ENCODE results near the gene UBAC2. TPM values are rescaled to one million over a fixed set of nuclear protein-coding genes. Genes with fewer than 3 reads are reported as not detected.

UBAC2 gene
- total and polyA plus RNA-seq, 2 of the 4 experiments (the other 2 are of a cell fraction), result 20.8 to 36.3 TPM

GRCh38 chr13:99344610-99345208 lies 144.1 kb downstream of the UBAC2 start:
- no peak overlapping the region for H3K4me3 ChIP-seq (ENCODE audit: insufficient read depth, low read depth, low read length)
- DNase-seq (no peak), ATAC-seq (ENCODE audit: low read depth) (no peak)
- H3K9me3 ChIP-seq (ENCODE audit: control insufficient read depth, insufficient read depth, low read length), result no peaks in the 10 kb centered on the region
- no peak overlapping the region for H3K14ac ChIP-seq (replicated peaks; ENCODE audit: low read depth, low read length)
- H2AFZ ChIP-seq (replicated peaks; ENCODE audit: low read length, poor library complexity), result no peak overlapping the region
- peaks cover 11% of the 10 kb centered on the region for H3K9me1 ChIP-seq (ENCODE audit: insufficient read depth, low read length)
- no peak overlapping the region for H2BK120ac ChIP-seq (ENCODE audit: low read depth, low read length)
- no peak overlapping the region for H4K5ac ChIP-seq (ENCODE audit: low read depth, low read length)
- H2BK5ac ChIP-seq (ENCODE audit: low read depth, low read length, poor library complexity, severe bottlenecking), result no peak overlapping the region
- H3K4me1 ChIP-seq (ENCODE audit: control insufficient read depth, insufficient read depth, low read length), result peaks cover 4% of the 10 kb centered on the region
- POLR2A ChIA-PET (ENCODE audit: unreplicated experiment), result no interaction called here
- H3K27me3 ChIP-seq (ENCODE audit: control insufficient read depth, insufficient read depth, low read length), result no peaks in the 10 kb centered on the region
- no peak overlapping the region for H4K8ac ChIP-seq (ENCODE audit: low read depth in 2 of 2, low read length in 2 of 2)
- H2BK20ac ChIP-seq (ENCODE audit: low read depth, low read length), result no peak overlapping the region
- no peak overlapping the region for H3K4ac ChIP-seq (ENCODE audit: low read depth, low read length)
- H2BK15ac ChIP-seq (ENCODE audit: low read depth, low read length), result no peak overlapping the region
- H3K23ac ChIP-seq (ENCODE audit: low read depth, low read length), result no peak overlapping the region
- no peaks in the 10 kb centered on the region for H3K79me1 ChIP-seq (ENCODE audit: low read depth in 1 of 2, low read length in 2 of 2)
- CTCF ChIA-PET, result interaction anchor here (1.1 kb wide), 1 partner anchor 92 kb away, joined by 3 read pairs; no protein-coding TSS in a partner anchor
- TF ChIP-seq RAD21 (IDR thresholded peaks at IDR 0.05; ENCODE audit: low read length) (no peak), CTCF (conservative IDR thresholded peaks at IDR 0.05; ENCODE audit: low read depth, low read length) (no peak), MAFK (IDR thresholded peaks at IDR 0.05; ENCODE audit: low read depth, low read length) (no peak), CEBPB (IDR thresholded peaks at IDR 0.05; ENCODE audit: low read depth, low read length) (no peak), FOS (IDR thresholded peaks at IDR 0.05; ENCODE audit: low read depth, low read length) (no peak), USF2 (IDR thresholded peaks at IDR 0.05; ENCODE audit: low read depth, low read length) (no peak), CHD1 (IDR thresholded peaks at IDR 0.05; ENCODE audit: low read depth, low read length) (no peak), MAZ (IDR thresholded peaks at IDR 0.05; ENCODE audit: borderline replicate concordance, low read depth, low read length) (no peak), MXI1 (IDR thresholded peaks at IDR 0.05; ENCODE audit: borderline replicate concordance, low read depth, low read length) (no peak), RFX5 (IDR thresholded peaks at IDR 0.05; ENCODE audit: low read depth, low read length) (no peak), BHLHE40 (IDR thresholded peaks at IDR 0.05; ENCODE audit: low read depth, low read length) (no peak), NFE2L2 (IDR thresholded peaks at IDR 0.05; ENCODE audit: low read depth, low read length) (no peak), ELK1 (IDR thresholded peaks at IDR 0.05; ENCODE audit: borderline replicate concordance, low read depth, low read length) (no peak), POLR2A (IDR thresholded peaks at IDR 0.05; ENCODE audit: low read depth, low read length) (no peak), SMC3 (IDR thresholded peaks at IDR 0.05; ENCODE audit: low read depth, low read length) (no peak)
- intact Hi-C loops (cut with micrococcal nuclease), result no loop called here
- in situ Hi-C loops (cut with MboI; ENCODE audit: low sequenced_read_pairs), result no loop called here
- no TSS peak for BruUV-seq (replicated peaks)
- no peak overlapping the region for H3K18ac ChIP-seq (ENCODE audit: low read depth, low read length)
- H3K9ac ChIP-seq (ENCODE audit: low read depth, low read length), result no peak overlapping the region
- H3K36me3 ChIP-seq (ENCODE audit: control insufficient read depth, insufficient read depth, low read length), result peaks cover 20% of the 10 kb centered on the region
- H3K56ac ChIP-seq (ENCODE audit: extremely low read depth, insufficient read depth, low read length), result no peak overlapping the region
- no peaks in the 10 kb centered on the region for H4K20me1 ChIP-seq (ENCODE audit: insufficient read depth, low read length)
- no peak overlapping the region for H3K4me2 ChIP-seq (ENCODE audit: low read depth, low read length)
- H2AK5ac ChIP-seq (ENCODE audit: low read depth, low read length), result no peak overlapping the region
- dilution Hi-C loops (cut with HindIII; ENCODE audit: low sequenced_read_pairs, unreplicated experiment), result no loop called here
- no peak overlapping the region for H2AK9ac ChIP-seq (replicated peaks; ENCODE audit: low read depth, low read length, poor library complexity)
- no peak overlapping the region for H4K91ac ChIP-seq (ENCODE audit: insufficient read depth, low read depth, low read length)
- 90% methylated on average over 5 of the region's 6 CpGs; no CpG with 5 or more reads in 1 of the 2 experiments for whole genome bisulfite sequencing, 2 experiments (ENCODE audit: extremely low coverage in 2 of 2, insufficient read length in 1 of 2)
- H3K27ac ChIP-seq (ENCODE audit: insufficient read depth, low read length), result no peak overlapping the region

Measured in IMR-90 (cell line).